Activated CD8-positive, alpha-beta T cell treated with anti-CD3 and anti-CD28 coated beads for 36 hours (primary cell): Measurements from ENCODE around the gene OR52E4. TPM values are rescaled to one million over a fixed set of nuclear protein-coding genes. Genes with fewer than 3 reads are reported as not detected.

Source experiments
- ATAC-seq: fragments of 200-7000 bp; cut with Tn5 transposase; one replicate; pipeline ENCODE4 v1.10.0; 2021; ENCODE audit warnings: mild to moderate bottlenecking, moderate library complexity
- CTCF ChIA-PET: fragments of 350-600 bp; sonication (Branson Sonifier 250); formaldehyde crosslinking; loops from one replicate; lab custom pipeline; 2021; ENCODE audit warnings: antibody characterized with exemption; lab: Charles Lee
- POLR2A ChIA-PET: fragments of 350-600 bp; sonication (Branson Sonifier 250); formaldehyde crosslinking; loops from one replicate; lab custom pipeline; 2021; ENCODE audit warnings: antibody characterized with exemption; lab: Charles Lee
- DNase-seq: peaks from one replicate; pipeline ENCODE4 v3.0.0-alpha.2; 2020
- H3K27ac Mint-ChIP-seq: one replicate; pipeline ENCODE4 v1.8.0; 2021; ENCODE audit warnings: mild to moderate bottlenecking, mixed read lengths
- H3K27me3 Mint-ChIP-seq: one replicate; pipeline ENCODE4 v1.8.0; 2021; ENCODE audit warnings: mixed read lengths
- H3K36me3 Mint-ChIP-seq: one replicate; pipeline ENCODE4 v1.8.0; 2021; ENCODE audit warnings: low read depth, mixed read lengths
- H3K4me1 Mint-ChIP-seq: one replicate; pipeline ENCODE4 v1.8.0; 2021; ENCODE audit warnings: low read depth, mixed read lengths
- H3K4me3 Mint-ChIP-seq: one replicate; pipeline ENCODE4 v1.8.0; 2021; ENCODE audit warnings: mild to moderate bottlenecking, moderate library complexity, mixed read lengths
- H3K9me3 Mint-ChIP-seq: one replicate; pipeline ENCODE4 v1.8.0; 2021; ENCODE audit warnings: mixed read lengths
- CTCF ChIP-seq: fragments of 200-600 bp; IDR thresholded peaks from one replicate; pipeline ENCODE4 v1.8.0; 2022; ENCODE audit warnings: antibody characterized with exemption, mild to moderate bottlenecking
- intact Hi-C: fragments of 100-400 bp; cut with micrococcal nuclease; formaldehyde crosslinking; loops from one replicate; pipeline ENCODE4 v1.10.0; 2022
- total RNA-seq, 2 experiments: library from RNA; stranded (reverse); gene quantifications; one replicate each; pipeline ENCODE4 v1.2.3, GENCODE V29; 2021

OR52E4 gene
- total RNA-seq, 2 experiments from 2014 or later: not detected

GRCh38 chr11:5846701-5847100 is 33.7 kb upstream of the OR52E4 start:
- Mint-ChIP-seq H3K27me3 (peaks cover 4% of the 10 kb centered on the region), H3K9me3 (no peaks in the 10 kb centered on the region), H3K27ac (no peak overlapping the region), H3K4me1 (no peaks in the 10 kb centered on the region), H3K36me3 (no peaks in the 10 kb centered on the region), H3K4me3 (no peak overlapping the region)
- ATAC-seq (no peak), DNase-seq (no peak)
- CTCF ChIA-PET: no interaction called here
- TF ChIP-seq CTCF: no peak
- POLR2A ChIA-PET: no interaction called here
- intact Hi-C loops: no loop called here

GRCh38 chr11:5847711-5848110 is 32.7 kb upstream of the OR52E4 start:
- no peak overlapping the region for H3K27ac Mint-ChIP-seq
- POLR2A ChIA-PET: no interaction called here
- intact Hi-C loops: no loop called here
- no peaks in the 10 kb centered on the region for H3K4me1 Mint-ChIP-seq
- H3K27me3 Mint-ChIP-seq: peaks cover 8% of the 10 kb centered on the region
- TF ChIP-seq CTCF: no peak
- no peak for ATAC-seq
- no peak overlapping the region for H3K4me3 Mint-ChIP-seq
- no peaks in the 10 kb centered on the region for H3K9me3 Mint-ChIP-seq
- CTCF ChIA-PET: no interaction called here
- DNase-seq: no peak
- H3K36me3 Mint-ChIP-seq: no peaks in the 10 kb centered on the region

- Mint-ChIP-seq H3K9me3 (no peaks in the 10 kb centered on the region), H3K36me3 (no peaks in the 10 kb centered on the region), H3K4me1 (no peaks in the 10 kb centered on the region), H3K27me3 (peaks cover 17% of the 10 kb centered on the region), H3K27ac (no peak overlapping the region), H3K4me3 (no peak overlapping the region)
- ChIA-PET CTCF (no interaction called here), POLR2A (no interaction called here)
- no peak for ATAC-seq
- intact Hi-C loops: no loop called here
- no peak for TF ChIP-seq CTCF
- no peak for DNase-seq
Observed at GRCh38 chr11:5851002-5851401, 29.4 kb upstream of the OR52E4 start.

- intact Hi-C loops: no loop called here
- POLR2A ChIA-PET: no interaction called here
Observed at GRCh38 chr11:5857590-5857989, 22.8 kb upstream of the OR52E4 start, which contains the start of gene OR52E8. OR52E8 (minus strand) TSS chr11:5857690; CDS start chr11:5857690, 0 bp downstream.

GRCh38 chr11:5865826-5866225 is 14.6 kb upstream of the OR52E4 start:
- DNase-seq: no peak
- intact Hi-C loops: no loop called here
- Mint-ChIP-seq H3K27ac (no peak overlapping the region), H3K4me3 (no peak overlapping the region), H3K9me3 (peaks cover 6% of the 10 kb centered on the region), H3K27me3 (peaks cover 16% of the 10 kb centered on the region), H3K36me3 (no peaks in the 10 kb centered on the region), H3K4me1 (no peaks in the 10 kb centered on the region)
- ChIA-PET CTCF (no interaction called here), POLR2A (no interaction called here)
- no peak for ATAC-seq
- TF ChIP-seq CTCF: no peak

More at GRCh38 chr11:5857590-5857989, 22.8 kb upstream of the OR52E4 start, which contains the start of gene OR52E8:
- CTCF ChIA-PET: no interaction called here
- Mint-ChIP-seq H3K27ac (no peak within 1 kb of the TSS), H3K4me3 (no peak within 1 kb of the TSS), H3K4me1 (no peaks in the 10 kb centered on the region), H3K9me3 (no peaks in the 10 kb centered on the region), H3K27me3 (peaks cover 16% of the 10 kb centered on the region), H3K36me3 (no peaks in the 10 kb centered on the region)
- ATAC-seq: no peak
- DNase-seq: no peak
- no peak for TF ChIP-seq CTCF
